ENCODE results near the gene SRC.

SRC gene

GRCh38 chr20:37397954-37398749, 52.2 kb downstream of the SRC start:
- no peak for DNase-seq (ENCODE audit: low read depth, low spot score)
- in situ Hi-C loops (cut with HindIII; ENCODE audit: low sequenced_read_pairs) = no loop called here
- H3K4me3 ChIP-seq (ENCODE audit: low read depth, low read length) = no peak overlapping the region
- no peak for TF ChIP-seq CTCF (IDR thresholded peaks at IDR 0.05; ENCODE audit: low read depth, low read length)

DNA sequence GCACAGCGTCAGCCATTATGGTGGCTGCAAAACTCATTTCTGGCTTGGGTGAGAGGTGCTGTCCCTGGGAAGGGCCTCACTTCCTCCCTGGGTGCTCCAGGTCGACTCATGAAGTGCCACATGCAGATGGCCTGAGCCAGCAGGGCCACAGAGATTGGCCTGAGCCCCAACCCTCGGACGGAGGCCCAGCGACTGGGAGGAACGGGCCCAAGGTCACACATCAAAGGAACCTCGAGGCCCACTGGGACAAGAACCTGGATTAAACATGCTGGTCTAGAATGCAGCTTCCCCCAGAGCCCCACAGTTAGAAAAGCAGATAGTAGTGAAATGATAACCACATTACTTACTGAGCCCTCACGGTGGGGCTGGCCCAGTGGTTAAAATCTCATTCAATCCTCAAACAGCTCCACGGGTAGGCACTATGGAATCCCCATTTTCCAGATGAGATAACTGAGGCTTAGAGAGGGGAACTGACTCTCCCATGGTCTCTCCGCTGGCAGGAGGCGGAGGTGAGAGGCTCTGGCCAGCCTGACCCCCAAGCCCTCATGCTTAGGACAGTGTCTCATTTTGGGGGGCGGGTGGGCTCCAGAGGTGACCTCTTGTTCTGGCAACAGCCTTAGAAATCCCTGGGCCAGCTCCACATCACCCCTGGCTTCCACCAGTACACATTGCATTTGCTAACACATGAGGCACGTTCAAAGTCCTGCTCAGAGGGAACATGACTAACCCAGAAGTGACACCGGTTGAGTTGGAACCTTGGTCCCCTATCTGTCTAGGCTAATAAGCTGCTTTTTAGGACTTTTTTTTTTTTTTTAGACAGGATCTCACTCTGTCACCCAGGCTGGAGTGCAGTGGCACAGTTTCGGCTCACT, 53.0 kb downstream of the SRC start:
- TF ChIP-seq CTCF (IDR thresholded peaks at IDR 0.05; ENCODE audit: low read depth, low read length) = no peak
- no peak overlapping the region for H3K4me3 ChIP-seq (ENCODE audit: low read depth, low read length)
- in situ Hi-C loops (cut with HindIII; ENCODE audit: low sequenced_read_pairs) = no loop called here
- no peak for DNase-seq (ENCODE audit: low read depth, low spot score)

DNA sequence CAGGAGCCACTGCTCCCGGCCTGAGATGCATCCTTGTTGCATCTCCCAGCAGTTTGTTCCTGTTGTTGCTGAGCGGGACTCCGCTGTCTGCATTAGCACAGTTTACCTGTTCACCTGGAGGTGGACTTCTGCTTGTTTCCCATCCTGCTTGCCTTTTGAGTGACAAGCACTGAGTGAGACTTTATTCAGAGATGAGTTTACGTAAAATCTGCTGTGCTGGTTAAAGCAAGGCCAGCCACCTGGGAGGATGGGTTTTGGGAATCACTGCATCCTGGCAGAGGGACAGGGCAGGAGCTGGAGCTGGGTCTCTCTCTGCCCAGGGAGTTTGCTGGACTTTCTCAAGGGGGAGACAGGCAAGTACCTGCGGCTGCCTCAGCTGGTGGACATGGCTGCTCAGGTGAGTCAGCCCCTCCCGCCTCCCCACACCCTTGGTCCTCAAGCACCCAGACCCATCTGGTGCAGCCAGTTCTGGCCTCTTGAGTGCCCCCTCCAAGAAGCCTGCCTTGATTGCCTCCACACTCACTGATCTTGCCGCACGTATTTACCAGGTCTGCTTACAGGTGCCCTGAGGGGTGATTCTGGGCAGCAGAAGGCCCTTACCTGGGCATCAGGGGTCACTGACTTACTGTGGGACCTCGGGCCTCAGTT, 55.5 kb downstream of the SRC start:
- in situ Hi-C loops (cut with HindIII; ENCODE audit: low sequenced_read_pairs) = no loop called here

DNA sequence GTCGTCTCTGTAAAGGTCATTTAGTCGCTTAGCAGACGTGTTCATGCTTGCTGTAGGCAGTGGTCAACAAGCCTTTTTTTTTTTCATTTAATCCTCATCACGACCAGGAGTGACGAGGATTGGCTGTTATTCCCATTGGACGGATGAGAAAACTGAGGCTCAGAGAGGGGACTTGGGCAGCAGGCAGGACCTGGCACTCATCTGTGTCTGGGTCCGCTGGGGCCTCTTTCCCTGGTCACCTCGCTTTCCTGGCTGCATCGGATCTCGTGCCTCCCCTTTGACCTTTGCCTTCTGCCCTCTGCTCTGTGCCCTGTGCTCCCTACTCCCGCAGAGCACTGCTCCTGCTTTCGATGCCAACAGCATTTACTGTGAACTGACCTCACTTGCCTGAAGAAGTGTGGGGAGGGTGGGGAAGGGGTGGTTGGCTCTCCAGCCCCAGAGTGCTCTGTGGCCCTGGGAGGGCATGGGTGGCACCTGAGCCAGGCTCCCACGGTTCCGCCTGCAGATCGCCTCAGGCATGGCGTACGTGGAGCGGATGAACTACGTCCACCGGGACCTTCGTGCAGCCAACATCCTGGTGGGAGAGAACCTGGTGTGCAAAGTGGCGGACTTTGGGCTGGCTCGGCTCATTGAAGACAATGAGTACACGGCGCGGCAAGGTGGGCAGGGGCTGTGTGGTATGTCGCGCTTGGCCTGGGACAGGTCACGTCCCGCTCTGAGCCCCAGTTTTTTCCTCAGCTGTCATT, 56.2 kb downstream of the SRC start:
- DNase-seq (ENCODE audit: low read depth, low spot score) = no peak
- no peak overlapping the region for H3K4me3 ChIP-seq (ENCODE audit: low read depth, low read length)
- TF ChIP-seq CTCF (IDR thresholded peaks at IDR 0.05; ENCODE audit: low read depth, low read length) = no peak
- in situ Hi-C loops (cut with HindIII; ENCODE audit: low sequenced_read_pairs) = no loop called here

More for the DNA sequence above, 55.5 kb downstream of the SRC start:
- DNase-seq (ENCODE audit: low read depth, low spot score) = no peak
- TF ChIP-seq CTCF (IDR thresholded peaks at IDR 0.05; ENCODE audit: low read depth, low read length) = no peak
- H3K4me3 ChIP-seq (ENCODE audit: low read depth, low read length) = no peak overlapping the region

DNA sequence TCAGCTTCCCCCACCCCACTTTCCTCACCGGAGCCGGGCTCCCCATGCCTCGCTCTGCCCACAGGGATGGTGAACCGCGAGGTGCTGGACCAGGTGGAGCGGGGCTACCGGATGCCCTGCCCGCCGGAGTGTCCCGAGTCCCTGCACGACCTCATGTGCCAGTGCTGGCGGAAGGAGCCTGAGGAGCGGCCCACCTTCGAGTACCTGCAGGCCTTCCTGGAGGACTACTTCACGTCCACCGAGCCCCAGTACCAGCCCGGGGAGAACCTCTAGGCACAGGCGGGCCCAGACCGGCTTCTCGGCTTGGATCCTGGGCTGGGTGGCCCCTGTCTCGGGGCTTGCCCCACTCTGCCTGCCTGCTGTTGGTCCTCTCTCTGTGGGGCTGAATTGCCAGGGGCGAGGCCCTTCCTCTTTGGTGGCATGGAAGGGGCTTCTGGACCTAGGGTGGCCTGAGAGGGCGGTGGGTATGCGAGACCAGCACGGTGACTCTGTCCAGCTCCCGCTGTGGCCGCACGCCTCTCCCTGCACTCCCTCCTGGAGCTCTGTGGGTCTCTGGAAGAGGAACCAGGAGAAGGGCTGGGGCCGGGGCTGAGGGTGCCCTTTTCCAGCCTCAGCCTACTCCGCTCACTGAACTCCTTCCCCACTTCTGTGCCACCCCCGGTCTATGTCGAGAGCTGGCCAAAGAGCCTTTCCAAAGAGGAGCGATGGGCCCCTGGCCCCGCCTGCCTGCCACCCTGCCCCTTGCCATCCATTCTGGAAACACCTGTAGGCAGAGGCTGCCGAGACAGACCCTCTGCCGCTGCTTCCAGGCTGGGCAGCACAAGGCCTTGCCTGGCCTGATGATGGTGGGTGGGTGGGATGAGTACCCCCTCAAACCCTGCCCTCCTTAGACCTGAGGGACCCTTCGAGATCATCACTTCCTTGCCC, 57.4 kb downstream of the SRC start:
- no peak for DNase-seq (ENCODE audit: low read depth, low spot score)
- in situ Hi-C loops (cut with HindIII; ENCODE audit: low sequenced_read_pairs) = no loop called here
- no peak overlapping the region for H3K4me3 ChIP-seq (ENCODE audit: low read depth, low read length)
- TF ChIP-seq CTCF (IDR thresholded peaks at IDR 0.05; ENCODE audit: low read depth, low read length) = no peak
